Measurements from ENCODE around the gene LRP8.

DNA sequence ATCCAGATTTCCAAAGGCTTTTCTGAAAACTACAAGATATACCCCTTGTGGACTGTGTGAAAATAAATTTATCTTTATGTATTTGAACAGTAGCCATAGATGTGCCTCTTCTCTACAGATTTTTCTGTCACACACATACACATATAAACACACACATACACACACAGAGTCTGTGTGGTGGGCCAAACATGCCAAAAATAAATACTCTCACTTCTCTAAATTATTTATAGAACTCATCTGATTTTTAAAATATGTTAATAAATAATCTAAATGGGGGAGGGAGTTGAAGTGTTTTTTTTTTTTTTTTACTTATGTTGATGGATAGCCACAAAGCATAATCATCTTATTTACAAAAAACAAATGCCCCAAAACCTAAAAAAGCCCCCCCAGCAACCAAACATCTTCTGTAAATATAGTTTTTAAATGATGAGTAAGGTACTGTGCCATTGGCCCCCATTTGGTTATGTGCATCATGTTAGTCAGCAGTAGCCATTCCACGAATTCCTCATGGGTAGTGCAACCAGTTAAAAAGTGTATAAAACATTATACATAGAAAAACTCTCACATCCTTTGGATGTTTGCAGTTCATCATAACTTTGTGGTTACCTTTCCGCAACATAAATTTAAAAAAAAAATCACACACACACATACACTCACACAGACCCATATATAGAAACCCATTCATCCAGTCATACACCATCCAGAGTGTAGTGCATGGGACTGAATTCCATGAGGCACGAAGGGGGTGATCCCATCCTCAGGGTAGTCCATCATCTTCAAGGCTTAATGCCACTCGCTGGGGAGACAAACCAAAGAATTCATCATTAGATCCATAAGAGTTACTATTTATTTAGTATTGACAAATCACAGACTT, 81.4 kb downstream of the LRP8 start:
- TF ChIP-seq, protein P1, sequence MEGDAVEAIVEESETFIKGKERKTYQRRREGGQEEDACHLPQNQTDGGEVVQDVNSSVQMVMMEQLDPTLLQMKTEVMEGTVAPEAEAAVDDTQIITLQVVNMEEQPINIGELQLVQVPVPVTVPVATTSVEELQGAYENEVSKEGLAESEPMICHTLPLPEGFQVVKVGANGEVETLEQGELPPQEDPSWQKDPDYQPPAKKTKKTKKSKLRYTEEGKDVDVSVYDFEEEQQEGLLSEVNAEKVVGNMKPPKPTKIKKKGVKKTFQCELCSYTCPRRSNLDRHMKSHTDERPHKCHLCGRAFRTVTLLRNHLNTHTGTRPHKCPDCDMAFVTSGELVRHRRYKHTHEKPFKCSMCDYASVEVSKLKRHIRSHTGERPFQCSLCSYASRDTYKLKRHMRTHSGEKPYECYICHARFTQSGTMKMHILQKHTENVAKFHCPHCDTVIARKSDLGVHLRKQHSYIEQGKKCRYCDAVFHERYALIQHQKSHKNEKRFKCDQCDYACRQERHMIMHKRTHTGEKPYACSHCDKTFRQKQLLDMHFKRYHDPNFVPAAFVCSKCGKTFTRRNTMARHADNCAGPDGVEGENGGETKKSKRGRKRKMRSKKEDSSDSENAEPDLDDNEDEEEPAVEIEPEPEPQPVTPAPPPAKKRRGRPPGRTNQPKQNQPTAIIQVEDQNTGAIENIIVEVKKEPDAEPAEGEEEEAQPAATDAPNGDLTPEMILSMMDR (IDR thresholded peaks at IDR 0.05): no peak
- TF ChIP-seq EZH2phosphoT487 (IDR thresholded peaks at IDR 0.05): no peak
